OCI-LY3 (cell line): Measurements from ENCODE around the gene LMAN2L.

ENCODE experiments used
- H2AFZ ChIP-seq: fragments of 200-600, 300-600 bp; shearing (Covaris generic); 2 replicates; pipeline ENCODE4 v1.6.0; 2014; ENCODE audit warnings: antibody characterized with exemption, low read depth, low read length
- H3K27ac ChIP-seq: fragments of 200-600, 300-600 bp; sonication (generic); 2 replicates; pipeline ENCODE4 v1.5.1; 2014; ENCODE audit warnings: mild to moderate bottlenecking, low read length, moderate library complexity, mixed read lengths
- H3K27me3 ChIP-seq: fragments of 200-600, 300-600 bp; sonication (generic); 2 replicates; pipeline ENCODE4 v1.6.1; 2014; ENCODE audit warnings: low read depth, low read length, mixed read lengths
- H3K36me3 ChIP-seq: fragments of 200-600, 300-600 bp; sonication (generic); replicated peaks from 2 replicates; pipeline ENCODE3; 2014; ENCODE audit warnings: low read depth, low read length, mixed read lengths
- H3K4me1 ChIP-seq: fragments of 300-600, 200-600 bp; sonication (generic); 2 replicates; pipeline ENCODE4 v1.6.1; 2014; ENCODE audit warnings: low read length, mixed read lengths
- H3K4me2 ChIP-seq: fragments of 200-600, 300-600 bp; sonication (generic); 2 replicates; pipeline ENCODE4 v1.6.1; 2014; ENCODE audit warnings: low read length, mixed read lengths
- H3K4me3 ChIP-seq: fragments of 300-600, 200-600 bp; sonication (generic); 2 replicates; pipeline ENCODE4 v1.5.1; 2014; ENCODE audit warnings: antibody characterized with exemption, mild to moderate bottlenecking, low read length, moderate library complexity
- H3K79me2 ChIP-seq: fragments of 300-600, 200-600 bp; shearing (Covaris generic); 2 replicates; pipeline ENCODE4 v1.6.1; 2014; ENCODE audit warnings: mild to moderate bottlenecking, low read length, mixed read lengths
- H3K9ac ChIP-seq: fragments of 300-600, 200-600 bp; shearing (Covaris generic); 2 replicates; pipeline ENCODE4 v1.6.0; 2014; ENCODE audit warnings: mild to moderate bottlenecking, low read length, moderate library complexity
- H3K9me3 ChIP-seq: fragments of 200-600, 300-600 bp; shearing (Covaris generic); 2 replicates; pipeline ENCODE4 v1.6.1; 2014; ENCODE audit warnings: low read length, mixed read lengths; ENCODE audit not compliant: insufficient read depth
- H4K20me1 ChIP-seq: fragments of 200-600, 300-600 bp; sonication (generic); 2 replicates; pipeline ENCODE4 v1.6.1; 2016; ENCODE audit warnings: low read length, mixed read lengths; ENCODE audit not compliant: insufficient read depth
- EZH2phosphoT487 ChIP-seq: fragments of 200-600 bp; shearing (Covaris generic); IDR thresholded peaks from 2 replicates; pipeline ENCODE4 v1.6.1; 2018; ENCODE audit warnings: antibody characterized with exemption, mixed run types, low read depth
- TF ChIP-seq, protein P1 (sequence below): fragments of 200-600, 300-600 bp; sonication (generic); IDR thresholded peaks from 2 replicates; pipeline ENCODE4 v1.5.1; 2014; ENCODE audit warnings: antibody characterized with exemption, low read length, low read depth

The LMAN2L gene

DNA sequence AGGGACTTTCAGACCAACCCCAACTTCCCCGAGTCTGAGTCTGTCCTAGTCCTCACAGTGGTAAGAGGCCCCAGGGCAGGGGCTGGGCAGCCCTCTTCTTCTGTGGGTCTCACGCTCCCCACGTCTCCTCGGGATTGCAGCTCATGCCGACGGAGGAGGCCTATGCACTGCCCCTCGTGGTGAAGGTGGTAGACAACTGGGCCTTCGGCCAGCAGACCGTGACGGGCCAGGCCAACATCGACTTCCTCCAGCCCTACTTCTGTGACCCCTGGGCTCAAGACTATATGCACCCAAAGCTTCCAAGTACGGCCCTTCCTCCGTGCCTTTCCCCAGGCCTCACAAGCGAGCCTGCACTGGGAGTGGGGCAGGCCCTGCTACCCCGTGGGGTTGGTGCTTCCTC lies 44.3 kb downstream of the LMAN2L start:
- no peaks in the 10 kb centered on the region for H3K9me3 ChIP-seq
- H3K27ac ChIP-seq: no peak overlapping the region
- H3K4me1 ChIP-seq: no peaks in the 10 kb centered on the region
- H3K4me3 ChIP-seq: no peak overlapping the region
- no peaks in the 10 kb centered on the region for H3K27me3 ChIP-seq
- H2AFZ ChIP-seq: no peak overlapping the region
- no peak overlapping the region for H3K9ac ChIP-seq
- H3K36me3 ChIP-seq: no peaks in the 10 kb centered on the region
- H3K79me2 ChIP-seq: no peaks in the 10 kb centered on the region
- no peaks in the 10 kb centered on the region; the same call in 1 of the 2 replicates for H4K20me1 ChIP-seq
- TF ChIP-seq EZH2phosphoT487: no peak
- TF ChIP-seq, protein P1, sequence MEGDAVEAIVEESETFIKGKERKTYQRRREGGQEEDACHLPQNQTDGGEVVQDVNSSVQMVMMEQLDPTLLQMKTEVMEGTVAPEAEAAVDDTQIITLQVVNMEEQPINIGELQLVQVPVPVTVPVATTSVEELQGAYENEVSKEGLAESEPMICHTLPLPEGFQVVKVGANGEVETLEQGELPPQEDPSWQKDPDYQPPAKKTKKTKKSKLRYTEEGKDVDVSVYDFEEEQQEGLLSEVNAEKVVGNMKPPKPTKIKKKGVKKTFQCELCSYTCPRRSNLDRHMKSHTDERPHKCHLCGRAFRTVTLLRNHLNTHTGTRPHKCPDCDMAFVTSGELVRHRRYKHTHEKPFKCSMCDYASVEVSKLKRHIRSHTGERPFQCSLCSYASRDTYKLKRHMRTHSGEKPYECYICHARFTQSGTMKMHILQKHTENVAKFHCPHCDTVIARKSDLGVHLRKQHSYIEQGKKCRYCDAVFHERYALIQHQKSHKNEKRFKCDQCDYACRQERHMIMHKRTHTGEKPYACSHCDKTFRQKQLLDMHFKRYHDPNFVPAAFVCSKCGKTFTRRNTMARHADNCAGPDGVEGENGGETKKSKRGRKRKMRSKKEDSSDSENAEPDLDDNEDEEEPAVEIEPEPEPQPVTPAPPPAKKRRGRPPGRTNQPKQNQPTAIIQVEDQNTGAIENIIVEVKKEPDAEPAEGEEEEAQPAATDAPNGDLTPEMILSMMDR: no peak
- H3K4me2 ChIP-seq: no peak overlapping the region

DNA sequence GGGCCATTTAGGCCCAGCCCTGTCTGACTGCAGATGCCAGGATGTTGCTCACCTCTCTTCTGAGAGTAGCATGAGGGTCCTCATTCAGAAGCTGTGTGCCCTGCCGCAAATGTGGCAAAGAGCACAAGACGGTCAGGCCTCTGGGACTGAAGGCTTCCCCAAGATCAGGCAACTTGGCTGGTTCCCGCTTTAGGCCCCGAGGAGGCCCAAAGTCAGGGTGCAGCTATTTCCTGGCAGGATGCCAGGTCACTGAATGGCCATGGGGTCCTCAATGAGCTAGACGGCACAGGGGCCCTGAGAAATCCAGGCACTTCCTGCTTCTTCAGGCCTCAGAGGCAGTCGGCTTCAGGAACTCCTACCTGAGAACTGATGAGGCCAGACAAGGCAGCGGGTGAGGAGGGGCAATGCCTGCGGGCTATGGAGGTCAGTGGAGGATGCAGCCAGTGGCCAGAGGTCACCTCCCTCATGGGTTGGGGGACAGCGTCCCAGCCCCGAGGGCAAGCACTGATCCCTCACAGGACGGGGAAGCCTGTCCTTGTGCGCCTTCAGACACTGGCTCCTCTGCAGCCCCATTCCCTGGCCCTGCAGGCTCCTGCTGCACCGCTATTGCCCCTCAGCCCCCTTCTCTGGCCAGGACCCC lies 44.9 kb downstream of the LMAN2L start:
- no peak overlapping the region for H2AFZ ChIP-seq
- H3K79me2 ChIP-seq: no peaks in the 10 kb centered on the region
- no peak for TF ChIP-seq EZH2phosphoT487
- TF ChIP-seq, protein P1: no peak
- no peaks in the 10 kb centered on the region for H3K4me1 ChIP-seq
- H3K4me2 ChIP-seq: no peak overlapping the region
- no peak overlapping the region for H3K4me3 ChIP-seq
- no peaks in the 10 kb centered on the region for H3K36me3 ChIP-seq
- no peaks in the 10 kb centered on the region for H3K27me3 ChIP-seq
- no peak overlapping the region for H3K9ac ChIP-seq
- H3K27ac ChIP-seq: no peak overlapping the region
- H3K9me3 ChIP-seq: no peaks in the 10 kb centered on the region
- no peaks in the 10 kb centered on the region; the same call in 1 of the 2 replicates for H4K20me1 ChIP-seq

DNA sequence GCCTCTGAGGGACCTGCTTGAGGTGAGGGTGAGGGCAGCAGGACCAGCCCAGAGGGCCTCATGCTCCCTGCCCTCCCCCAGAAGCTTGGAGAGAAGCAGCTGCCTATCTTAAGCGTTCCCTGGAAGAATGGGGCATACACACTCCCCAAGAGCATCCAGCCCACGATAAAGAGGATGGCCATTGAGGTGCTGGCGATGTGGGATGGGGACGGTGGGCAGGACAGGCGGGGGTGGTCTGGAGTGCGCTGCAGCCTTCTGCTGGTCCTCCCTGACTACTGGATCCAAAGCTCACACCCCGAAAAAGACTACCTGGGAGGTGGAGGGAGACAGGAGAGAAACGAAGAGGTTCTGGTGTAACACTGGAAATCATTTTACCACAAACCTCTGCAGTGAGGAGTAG lies 45.6 kb downstream of the LMAN2L start:
- Histone ChIP-seq H3K4me3 (no peak overlapping the region), H3K9ac (no peak overlapping the region), H3K9me3 (no peaks in the 10 kb centered on the region), H3K36me3 (no peaks in the 10 kb centered on the region), H3K79me2 (no peaks in the 10 kb centered on the region), H4K20me1 (no peaks in the 10 kb centered on the region), H3K27me3 (no peaks in the 10 kb centered on the region), H2AFZ (no peak overlapping the region), H3K27ac (no peak overlapping the region), H3K4me2 (no peak overlapping the region), H3K4me1 (no peaks in the 10 kb centered on the region)
- no peak for TF ChIP-seq EZH2phosphoT487
- TF ChIP-seq, protein P1: no peak

DNA sequence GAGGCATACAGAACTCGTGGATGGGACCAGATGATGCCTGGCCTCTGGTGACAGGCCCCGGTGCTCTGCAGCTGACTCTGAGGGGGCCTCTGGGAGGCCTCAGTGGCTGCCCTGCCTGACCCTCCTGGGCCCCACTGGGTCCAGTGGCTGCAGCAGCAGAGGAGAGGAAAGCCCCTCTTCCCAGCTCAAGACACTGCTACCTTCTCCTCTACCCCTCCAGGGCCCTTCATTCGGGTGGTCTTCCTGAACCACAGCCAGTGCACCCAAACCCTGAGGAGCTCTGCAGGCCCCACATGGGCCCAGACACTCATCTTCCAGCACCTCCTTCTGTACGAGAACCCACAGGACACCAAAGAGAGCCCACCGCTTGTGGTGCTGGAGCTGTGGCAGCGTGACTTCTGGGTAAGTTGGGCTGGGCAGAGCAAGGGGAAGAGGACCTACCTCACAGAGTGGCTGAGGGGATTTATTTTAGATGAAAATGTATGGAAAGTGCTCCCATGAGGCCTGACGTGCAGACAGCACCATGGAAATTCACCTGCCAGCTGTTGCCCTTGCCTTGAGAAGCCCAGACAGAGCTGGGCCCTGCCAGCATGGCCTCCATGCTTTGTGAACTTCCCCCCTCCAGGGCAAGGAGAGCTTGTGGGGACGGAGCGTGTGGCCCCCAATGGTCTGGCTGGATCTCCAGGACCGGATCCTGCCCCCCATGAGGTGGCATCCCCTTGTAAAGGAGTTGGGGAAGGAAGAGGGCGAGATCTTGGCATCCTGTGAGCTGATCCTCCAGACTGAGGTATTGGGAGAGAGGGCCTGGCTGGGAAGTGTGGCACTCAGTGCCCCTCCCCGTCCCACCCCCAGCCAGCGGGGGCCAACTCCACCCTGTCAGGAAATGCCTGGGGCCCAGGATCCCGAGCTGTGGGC lies 46.3 kb downstream of the LMAN2L start:
- H3K36me3 ChIP-seq: no peaks in the 10 kb centered on the region
- H4K20me1 ChIP-seq: no peaks in the 10 kb centered on the region
- no peak overlapping the region for H3K27ac ChIP-seq
- no peaks in the 10 kb centered on the region for H3K9me3 ChIP-seq
- no peak overlapping the region for H3K4me2 ChIP-seq
- H3K79me2 ChIP-seq: no peaks in the 10 kb centered on the region
- no peaks in the 10 kb centered on the region for H3K27me3 ChIP-seq
- no peak overlapping the region for H3K4me3 ChIP-seq
- no peak for TF ChIP-seq EZH2phosphoT487
- TF ChIP-seq, protein P1: no peak
- H3K4me1 ChIP-seq: no peaks in the 10 kb centered on the region
- H3K9ac ChIP-seq: no peak overlapping the region
- no peak overlapping the region for H2AFZ ChIP-seq
